MM.1S (cell line): ENCODE measurements around the gene CEP78.

ENCODE experiments used
- EZH2 ChIP-seq: fragments of 300-600 bp; sonication (generic); optimal IDR thresholded peaks from 2 replicates; pipeline ENCODE3; 2017; ENCODE audit warnings: low read depth, mild to moderate bottlenecking, antibody characterized with exemption, low read length, mixed read lengths
- EZH2phosphoT487 ChIP-seq: fragments of 300-600 bp; sonication (generic); IDR thresholded peaks from 2 replicates; pipeline ENCODE4 v1.6.1; 2018; ENCODE audit warnings: antibody characterized with exemption, low read length
- TF ChIP-seq, protein P1 (sequence below): fragments of 300-600 bp; sonication (generic); IDR thresholded peaks from 2 replicates; pipeline ENCODE4 v1.5.1; 2016; ENCODE audit warnings: antibody characterized with exemption, low read length, mixed read lengths

DNA sequence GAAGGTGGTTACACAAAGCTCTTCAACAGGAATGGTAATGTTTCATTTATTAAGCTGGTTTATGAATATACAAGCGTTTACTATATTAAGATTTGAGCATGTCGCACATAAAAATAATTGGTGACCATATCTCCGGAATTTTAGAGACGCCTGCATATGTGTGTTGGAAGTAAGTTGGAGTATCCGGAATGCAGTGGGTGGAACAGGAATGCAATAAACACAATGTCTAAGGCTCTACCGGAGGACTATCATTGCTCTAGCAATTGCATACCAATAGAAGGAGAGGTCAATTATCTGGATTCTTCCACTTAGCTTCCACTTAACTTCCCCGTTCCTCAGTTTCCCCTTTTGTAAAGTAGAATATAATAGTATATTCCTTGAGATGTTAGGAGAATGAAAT is 1.1 kb upstream of the CEP78 start:
- no peak for TF ChIP-seq EZH2
- TF ChIP-seq, protein P1, sequence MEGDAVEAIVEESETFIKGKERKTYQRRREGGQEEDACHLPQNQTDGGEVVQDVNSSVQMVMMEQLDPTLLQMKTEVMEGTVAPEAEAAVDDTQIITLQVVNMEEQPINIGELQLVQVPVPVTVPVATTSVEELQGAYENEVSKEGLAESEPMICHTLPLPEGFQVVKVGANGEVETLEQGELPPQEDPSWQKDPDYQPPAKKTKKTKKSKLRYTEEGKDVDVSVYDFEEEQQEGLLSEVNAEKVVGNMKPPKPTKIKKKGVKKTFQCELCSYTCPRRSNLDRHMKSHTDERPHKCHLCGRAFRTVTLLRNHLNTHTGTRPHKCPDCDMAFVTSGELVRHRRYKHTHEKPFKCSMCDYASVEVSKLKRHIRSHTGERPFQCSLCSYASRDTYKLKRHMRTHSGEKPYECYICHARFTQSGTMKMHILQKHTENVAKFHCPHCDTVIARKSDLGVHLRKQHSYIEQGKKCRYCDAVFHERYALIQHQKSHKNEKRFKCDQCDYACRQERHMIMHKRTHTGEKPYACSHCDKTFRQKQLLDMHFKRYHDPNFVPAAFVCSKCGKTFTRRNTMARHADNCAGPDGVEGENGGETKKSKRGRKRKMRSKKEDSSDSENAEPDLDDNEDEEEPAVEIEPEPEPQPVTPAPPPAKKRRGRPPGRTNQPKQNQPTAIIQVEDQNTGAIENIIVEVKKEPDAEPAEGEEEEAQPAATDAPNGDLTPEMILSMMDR: no peak
- TF ChIP-seq EZH2phosphoT487: no peak
